HCT116 (cell line): ENCODE measurements around the gene SERPINB5.
"Not testable (repeated sequence)": the region's sequence is repeated elsewhere in the genome, so short reads cannot be mapped to it uniquely, and the experiment has no call there.

Experiments
- CEBPB ChIP-seq: IDR thresholded peaks from 2 replicates; pipeline ENCODE4 v1.6.1; 2012; ENCODE audit warnings: low read depth
- FOSL1 ChIP-seq: IDR thresholded peaks from 2 replicates; pipeline ENCODE4 v1.6.1; 2012; ENCODE audit warnings: low read depth
- POLR2A ChIP-seq: IDR thresholded peaks from 2 replicates; pipeline ENCODE4 v1.7.0; 2011; ENCODE audit warnings: borderline replicate concordance; ENCODE audit not compliant: insufficient read depth, insufficient read length; ENCODE audit errors: extremely low read depth
- YY1 ChIP-seq: IDR thresholded peaks from 2 replicates; pipeline ENCODE4 v1.6.1; 2011; ENCODE audit warnings: low read length, low read depth, moderate library complexity, mild to moderate bottlenecking; ENCODE audit not compliant: insufficient replicate concordance; ENCODE audit errors: extremely low read depth
- ZNF274 ChIP-seq: fragments of 200-500 bp; sonication (Bioruptor generic); IDR thresholded peaks from 2 replicates; pipeline ENCODE4 v1.6.1; 2014; ENCODE audit warnings: mild to moderate bottlenecking, low read depth, low read length, inconsistent platforms
- TF ChIP-seq, protein P1 (sequence below), 3 experiments: fragments of 200-600 bp in 1 of 3; sonication (generic) in 1 of 3; IDR thresholded peaks in 2 of 3; conservative IDR thresholded peaks in 1 of 3; 2 replicates each; pipeline ENCODE4 v1.5.1; 2012 to 2017; ENCODE audit warnings: low read depth in 2 of 3, low read length in 2 of 3, antibody characterized with exemption in 1 of 3, borderline replicate concordance in 1 of 3, control low read depth in 1 of 3, mild to moderate bottlenecking in 1 of 3, mixed read lengths in 1 of 3, mixed run types in 1 of 3, moderate library complexity in 1 of 3; ENCODE audit not compliant: insufficient read depth in 1 of 3

- TF ChIP-seq, protein P1, sequence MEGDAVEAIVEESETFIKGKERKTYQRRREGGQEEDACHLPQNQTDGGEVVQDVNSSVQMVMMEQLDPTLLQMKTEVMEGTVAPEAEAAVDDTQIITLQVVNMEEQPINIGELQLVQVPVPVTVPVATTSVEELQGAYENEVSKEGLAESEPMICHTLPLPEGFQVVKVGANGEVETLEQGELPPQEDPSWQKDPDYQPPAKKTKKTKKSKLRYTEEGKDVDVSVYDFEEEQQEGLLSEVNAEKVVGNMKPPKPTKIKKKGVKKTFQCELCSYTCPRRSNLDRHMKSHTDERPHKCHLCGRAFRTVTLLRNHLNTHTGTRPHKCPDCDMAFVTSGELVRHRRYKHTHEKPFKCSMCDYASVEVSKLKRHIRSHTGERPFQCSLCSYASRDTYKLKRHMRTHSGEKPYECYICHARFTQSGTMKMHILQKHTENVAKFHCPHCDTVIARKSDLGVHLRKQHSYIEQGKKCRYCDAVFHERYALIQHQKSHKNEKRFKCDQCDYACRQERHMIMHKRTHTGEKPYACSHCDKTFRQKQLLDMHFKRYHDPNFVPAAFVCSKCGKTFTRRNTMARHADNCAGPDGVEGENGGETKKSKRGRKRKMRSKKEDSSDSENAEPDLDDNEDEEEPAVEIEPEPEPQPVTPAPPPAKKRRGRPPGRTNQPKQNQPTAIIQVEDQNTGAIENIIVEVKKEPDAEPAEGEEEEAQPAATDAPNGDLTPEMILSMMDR (IDR thresholded peaks at IDR 0.05 in 2 of 3, conservative IDR thresholded peaks at IDR 0.05 in 1 of 3; ENCODE audit: borderline replicate concordance in 1 of 3, insufficient read depth in 1 of 3, low read depth in 2 of 3, low read length in 2 of 3) = not testable (repeated sequence)
- TF ChIP-seq FOSL1, YY1, ZNF274, POLR2A, CEBPB: not testable (repeated sequence)
Observed at GRCh38 chr18:63452751-63453150, 24.0 kb upstream of the SERPINB5 start.
